ENCODE measurements around the gene NCOA1. TPM values are rescaled to one million over a fixed set of nuclear protein-coding genes. Genes with fewer than 3 reads are reported as not detected.

The NCOA1 gene
- total RNA-seq, 1 donor from 2014 or later, result 20.1 TPM

- Mint-ChIP-seq H3K27me3 (ENCODE audit: low read depth) (peaks cover 2% of the 10 kb centered on the region), H3K27ac (ENCODE audit: unreplicated experiment) (no peak overlapping the region), H3K9me3 (no peaks in the 10 kb centered on the region), H3K4me1 (peaks cover 26% of the 10 kb centered on the region), H3K36me3 (ENCODE audit: low read depth) (peaks cover 50% of the 10 kb centered on the region), H3K4me3 (no peak overlapping the region)
- no peak for DNase-seq (ENCODE audit: low read depth, low spot score)
- TF ChIP-seq, protein P1, sequence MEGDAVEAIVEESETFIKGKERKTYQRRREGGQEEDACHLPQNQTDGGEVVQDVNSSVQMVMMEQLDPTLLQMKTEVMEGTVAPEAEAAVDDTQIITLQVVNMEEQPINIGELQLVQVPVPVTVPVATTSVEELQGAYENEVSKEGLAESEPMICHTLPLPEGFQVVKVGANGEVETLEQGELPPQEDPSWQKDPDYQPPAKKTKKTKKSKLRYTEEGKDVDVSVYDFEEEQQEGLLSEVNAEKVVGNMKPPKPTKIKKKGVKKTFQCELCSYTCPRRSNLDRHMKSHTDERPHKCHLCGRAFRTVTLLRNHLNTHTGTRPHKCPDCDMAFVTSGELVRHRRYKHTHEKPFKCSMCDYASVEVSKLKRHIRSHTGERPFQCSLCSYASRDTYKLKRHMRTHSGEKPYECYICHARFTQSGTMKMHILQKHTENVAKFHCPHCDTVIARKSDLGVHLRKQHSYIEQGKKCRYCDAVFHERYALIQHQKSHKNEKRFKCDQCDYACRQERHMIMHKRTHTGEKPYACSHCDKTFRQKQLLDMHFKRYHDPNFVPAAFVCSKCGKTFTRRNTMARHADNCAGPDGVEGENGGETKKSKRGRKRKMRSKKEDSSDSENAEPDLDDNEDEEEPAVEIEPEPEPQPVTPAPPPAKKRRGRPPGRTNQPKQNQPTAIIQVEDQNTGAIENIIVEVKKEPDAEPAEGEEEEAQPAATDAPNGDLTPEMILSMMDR (conservative IDR thresholded peaks at IDR 0.05), result no peak
Observed at GRCh38 chr2:24819442-24820174, 328.6 kb downstream of the NCOA1 start.

DNA sequence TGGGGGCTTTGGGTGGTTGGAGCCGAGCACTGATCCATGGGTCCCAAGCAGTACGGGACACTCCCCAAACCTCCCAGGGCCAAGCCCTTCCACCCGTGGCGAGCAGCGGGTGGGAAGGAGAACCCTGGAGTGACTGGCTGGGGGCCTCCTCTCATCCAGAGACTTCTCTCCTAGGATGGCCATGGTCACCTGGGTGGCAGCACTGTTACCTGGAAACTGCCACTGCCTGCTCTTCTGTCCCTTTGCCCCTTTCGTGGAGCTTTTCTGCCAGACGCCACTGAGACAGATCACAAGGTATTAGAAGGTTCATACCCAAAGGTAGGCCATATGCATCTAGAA, 329.1 kb downstream of the NCOA1 start:
- Mint-ChIP-seq H3K4me3 (no peak overlapping the region), H3K36me3 (ENCODE audit: low read depth) (peaks cover 50% of the 10 kb centered on the region), H3K27me3 (ENCODE audit: low read depth) (peaks cover 2% of the 10 kb centered on the region), H3K27ac (ENCODE audit: unreplicated experiment) (no peak overlapping the region), H3K9me3 (no peaks in the 10 kb centered on the region), H3K4me1 (peaks cover 26% of the 10 kb centered on the region)
- TF ChIP-seq, protein P1 (conservative IDR thresholded peaks at IDR 0.05), result no peak
- DNase-seq (ENCODE audit: low read depth, low spot score), result no peak

Other genes starting within 250 kb of the NCOA1 start
- gene ITSN2, start 130.7 kb upstream of the NCOA1 start, total RNA-seq, result 13.6 and 13.7 TPM in 2 replicates

All from neural crest cell (in vitro differentiated cells).